GM13976 (cell line): ENCODE results near the gene DRGX.

Source experiments
- DNase-seq: peaks from one replicate; pipeline ENCODE4 v3.0.0; 2012; ENCODE audit warnings: low spot score
- in situ Hi-C: fragments of 300-500 bp; cut with MboI; formaldehyde crosslinking; loops from one replicate; pipeline ENCODE4 v1.12.0; 2022; ENCODE audit warnings: low sequenced_read_pairs, mixed read lengths, inconsistent platforms; ENCODE audit not compliant: unreplicated experiment
- TF ChIP-seq, protein P1 (sequence below): IDR thresholded peaks from 2 replicates; pipeline ENCODE4 v1.5.1; 2012; ENCODE audit warnings: borderline replicate concordance, mild to moderate bottlenecking; ENCODE audit not compliant: insufficient read depth; ENCODE audit errors: extremely low read depth, missing control alignments, control extremely low read depth

The DRGX gene

DNA sequence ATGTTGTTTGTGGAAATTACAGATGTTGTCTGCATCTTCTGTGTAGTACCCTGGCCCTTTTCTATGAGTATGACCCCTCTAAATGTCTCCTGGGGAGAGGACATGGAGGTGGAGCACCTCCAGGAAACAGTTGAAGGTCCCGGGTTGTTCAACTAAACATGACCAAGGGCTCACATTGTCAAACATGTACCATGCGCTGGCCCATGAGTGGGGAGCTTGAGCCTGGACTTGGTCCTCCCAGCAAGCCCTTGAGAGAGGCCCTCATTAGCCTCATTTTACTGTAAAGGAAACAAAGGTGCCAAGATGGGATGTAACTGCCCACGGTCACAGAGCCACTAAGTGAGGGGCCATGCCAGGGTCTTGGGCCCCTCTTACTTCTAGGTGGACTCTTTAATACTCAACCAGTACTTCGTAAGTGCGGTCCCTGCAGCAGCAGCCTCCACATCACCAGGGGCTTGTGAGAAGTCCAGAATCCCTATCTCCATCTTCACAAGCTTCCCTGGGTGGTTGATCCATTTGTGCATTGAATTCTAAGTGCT, 65.7 kb downstream of the DRGX start:
- DNase-seq = no peak
- TF ChIP-seq, protein P1, sequence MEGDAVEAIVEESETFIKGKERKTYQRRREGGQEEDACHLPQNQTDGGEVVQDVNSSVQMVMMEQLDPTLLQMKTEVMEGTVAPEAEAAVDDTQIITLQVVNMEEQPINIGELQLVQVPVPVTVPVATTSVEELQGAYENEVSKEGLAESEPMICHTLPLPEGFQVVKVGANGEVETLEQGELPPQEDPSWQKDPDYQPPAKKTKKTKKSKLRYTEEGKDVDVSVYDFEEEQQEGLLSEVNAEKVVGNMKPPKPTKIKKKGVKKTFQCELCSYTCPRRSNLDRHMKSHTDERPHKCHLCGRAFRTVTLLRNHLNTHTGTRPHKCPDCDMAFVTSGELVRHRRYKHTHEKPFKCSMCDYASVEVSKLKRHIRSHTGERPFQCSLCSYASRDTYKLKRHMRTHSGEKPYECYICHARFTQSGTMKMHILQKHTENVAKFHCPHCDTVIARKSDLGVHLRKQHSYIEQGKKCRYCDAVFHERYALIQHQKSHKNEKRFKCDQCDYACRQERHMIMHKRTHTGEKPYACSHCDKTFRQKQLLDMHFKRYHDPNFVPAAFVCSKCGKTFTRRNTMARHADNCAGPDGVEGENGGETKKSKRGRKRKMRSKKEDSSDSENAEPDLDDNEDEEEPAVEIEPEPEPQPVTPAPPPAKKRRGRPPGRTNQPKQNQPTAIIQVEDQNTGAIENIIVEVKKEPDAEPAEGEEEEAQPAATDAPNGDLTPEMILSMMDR = no peak
- in situ Hi-C loops = no loop called here

DNA sequence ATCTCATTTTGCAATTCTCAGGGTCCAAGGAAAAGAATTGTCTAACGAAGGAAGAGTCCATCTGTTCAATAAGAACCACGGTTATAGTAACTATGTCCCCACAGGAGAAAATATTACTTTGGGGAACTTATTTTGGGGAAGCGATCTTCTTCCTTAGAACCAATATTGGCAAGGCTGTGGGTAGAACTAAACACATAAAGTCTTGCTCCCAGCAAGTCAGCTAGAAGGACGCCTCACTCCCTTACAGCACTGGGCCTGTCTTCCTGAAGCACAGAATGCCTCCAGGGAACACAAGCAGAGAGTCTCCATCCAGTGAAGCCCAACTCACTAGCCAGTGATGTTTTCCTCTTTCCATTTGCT, 66.8 kb downstream of the DRGX start:
- TF ChIP-seq, protein P1 = no peak
- in situ Hi-C loops = no loop called here
- DNase-seq = no peak

DNA sequence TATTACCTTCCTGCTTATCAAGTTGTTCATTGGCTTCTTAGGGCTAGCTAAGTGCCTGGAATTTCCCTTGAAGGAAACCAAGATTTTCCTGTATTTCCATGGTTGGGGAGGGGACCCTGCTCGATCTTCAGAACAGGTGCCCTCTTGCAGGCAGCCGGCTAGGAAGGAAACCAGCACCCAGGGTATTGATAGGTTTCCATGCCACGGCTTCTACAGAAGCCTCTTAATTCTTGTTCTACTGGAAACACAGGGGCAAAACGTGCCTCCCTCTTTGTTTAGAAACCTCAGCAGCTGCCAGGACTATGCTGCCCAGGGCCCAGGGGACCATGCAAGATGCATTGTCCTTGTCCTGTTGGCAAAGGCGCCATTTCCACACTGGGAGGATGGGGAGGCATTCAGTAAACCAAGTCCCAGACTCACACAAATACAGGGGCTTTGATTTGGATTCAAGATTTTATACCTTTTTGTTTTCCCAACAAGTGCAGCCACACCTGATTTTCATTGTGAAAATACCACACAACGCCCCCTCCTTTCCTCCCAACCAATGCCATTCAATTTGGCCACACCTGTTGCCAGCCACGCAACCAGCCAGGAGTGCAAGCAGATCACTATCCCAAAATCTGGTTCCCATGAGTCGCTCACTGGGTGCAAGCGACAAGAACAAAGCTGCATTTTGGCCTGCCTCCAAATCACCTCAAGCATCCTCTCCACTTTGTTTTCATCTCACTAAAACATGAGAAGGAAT, 67.3 kb downstream of the DRGX start:
- TF ChIP-seq, protein P1 = no peak
- no peak for DNase-seq
- in situ Hi-C loops = no loop called here

DNA sequence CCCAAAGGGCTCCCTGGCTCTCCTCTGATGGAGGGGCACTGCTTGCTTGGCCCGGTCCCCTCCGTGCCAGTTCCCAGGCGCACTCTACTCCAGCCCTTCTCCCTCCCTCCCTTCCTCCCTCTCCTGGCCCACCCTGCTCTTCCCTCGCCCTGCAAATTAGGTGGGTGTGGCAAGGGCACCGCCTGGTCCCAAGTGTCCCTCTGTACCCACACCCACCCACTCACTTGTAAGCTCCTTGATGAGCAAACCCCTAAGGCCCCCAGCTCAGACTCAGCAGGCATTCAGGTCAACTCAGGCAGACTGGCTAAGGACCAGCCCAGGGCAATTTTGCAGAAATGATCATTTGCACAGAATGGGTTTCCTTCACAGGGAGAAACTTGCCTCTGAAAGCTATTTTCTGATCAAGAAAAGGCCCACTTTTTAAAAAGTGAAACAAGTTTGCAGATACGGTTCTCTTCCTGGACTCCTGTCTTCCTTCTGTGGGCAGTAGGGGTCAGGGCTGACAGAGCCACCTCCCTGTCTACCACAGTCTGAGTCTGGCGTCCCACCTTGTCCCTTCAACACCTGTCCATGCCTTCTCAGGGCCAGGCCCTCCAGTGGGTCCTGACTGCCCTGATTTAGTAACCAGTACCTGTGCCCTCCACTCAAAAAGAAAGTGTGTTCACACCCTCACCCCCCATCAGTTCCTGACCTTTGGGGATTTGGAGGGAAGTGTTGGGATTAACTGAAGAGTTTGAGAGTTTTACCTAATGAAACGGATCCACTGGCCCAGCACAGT, 68.7 kb downstream of the DRGX start:
- TF ChIP-seq, protein P1 = no peak
- DNase-seq = no peak
- in situ Hi-C loops = no loop called here

DNA sequence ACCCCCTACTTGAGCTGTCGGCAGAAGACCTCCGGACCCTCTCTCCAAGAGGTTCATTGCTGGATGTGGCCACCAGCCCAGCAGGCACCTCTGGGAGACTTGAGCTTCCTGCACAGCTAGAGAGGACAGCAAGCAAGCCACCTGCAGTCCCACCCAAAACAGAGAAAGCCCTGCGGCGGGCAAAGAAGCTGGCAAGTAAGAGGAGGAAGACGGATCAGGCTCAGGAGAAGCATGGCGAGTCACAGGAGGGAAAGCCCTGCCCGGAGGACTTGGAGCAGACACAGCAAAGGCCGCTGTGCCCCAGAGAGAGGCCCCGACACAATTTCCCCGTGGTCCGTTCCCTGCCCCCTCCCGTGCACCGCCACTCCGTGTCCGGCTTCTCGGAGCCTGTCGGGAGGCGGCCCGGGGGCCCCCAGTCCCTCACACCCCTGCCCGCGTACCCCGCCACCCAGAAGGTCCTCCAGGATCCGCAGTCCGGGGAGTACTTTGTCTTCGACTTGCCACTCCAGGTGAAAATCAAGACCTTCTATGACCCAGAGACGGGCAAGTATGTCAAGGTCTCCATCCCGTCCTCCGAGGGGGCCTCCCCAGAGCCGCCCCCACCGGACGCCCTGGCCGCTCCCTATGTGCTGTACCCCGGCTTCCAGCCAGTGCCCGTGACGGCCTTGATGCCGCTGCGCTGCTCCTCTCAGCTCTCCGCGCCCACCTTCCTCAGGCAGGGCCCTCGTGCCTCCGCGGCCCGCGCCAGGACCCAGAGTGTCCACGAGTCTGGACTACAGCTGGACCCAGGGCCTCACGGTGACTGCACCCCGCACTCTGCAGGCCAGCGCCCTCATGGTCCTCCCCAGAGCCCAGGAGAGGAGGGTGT, 69.7 kb downstream of the DRGX start:
- TF ChIP-seq, protein P1 = no peak
- in situ Hi-C loops = no loop called here
- DNase-seq = no peak
